B cell (primary cell): ENCODE measurements around the gene RNF44.

Source experiments
- CTCF ChIP-seq: fragments of 200-600 bp; IDR thresholded peaks from one replicate; pipeline ENCODE4 v1.8.0; 2022; ENCODE audit warnings: antibody characterized with exemption, mild to moderate bottlenecking
- EZH2 ChIP-seq: IDR thresholded peaks from 2 replicates; pipeline ENCODE4 v1.6.1; 2012; ENCODE audit warnings: borderline replicate concordance, low read depth, mild to moderate bottlenecking, moderate library complexity, low read length; ENCODE audit not compliant: insufficient read depth, poor library complexity, severe bottlenecking

- TF ChIP-seq CTCF, result no peak
- no peak for TF ChIP-seq EZH2
These were observed 8.2 kb upstream of the RNF44 start for GRCh38 chr5:176545388-176545736.
